RWPE2 (cell line): ENCODE results near the gene IGSF9B.

Experiments
- ATAC-seq: fragments of 200-7000 bp; cut with Tn5 transposase; 3 replicates; pipeline ENCODE4 v1.9.1; 2021; ENCODE audit warnings: low read depth
- DNase-seq: peaks from one replicate; pipeline ENCODE4 v3.0.0-alpha.2; 2020; ENCODE audit warnings: low spot score
- H3K27ac ChIP-seq: fragments of 450-650 bp; 2 replicates; pipeline ENCODE4 v1.5.1; 2017; ENCODE audit warnings: mild to moderate bottlenecking; ENCODE audit not compliant: poor library complexity, severe bottlenecking
- H3K27me3 ChIP-seq: fragments of 250-450 bp; sonication (Bioruptor Pico); 2 replicates; pipeline ENCODE4 v1.5.1; 2021; ENCODE audit warnings: mild to moderate bottlenecking, moderate library complexity; ENCODE audit not compliant: insufficient read depth, poor library complexity, severe bottlenecking
- H3K36me3 ChIP-seq: fragments of 250-450 bp; sonication (Bioruptor Pico); 2 replicates; pipeline ENCODE4 v1.5.1; 2020; ENCODE audit warnings: low read depth, mild to moderate bottlenecking, moderate library complexity
- H3K4me1 ChIP-seq: fragments of 250-450 bp; sonication (Bioruptor Pico); 2 replicates; pipeline ENCODE4 v1.5.1; 2021; ENCODE audit warnings: mild to moderate bottlenecking, moderate library complexity; ENCODE audit not compliant: insufficient read depth, poor library complexity, severe bottlenecking
- H3K4me3 ChIP-seq: fragments of 250-450 bp; sonication (Bioruptor Pico); 2 replicates; pipeline ENCODE4 v1.5.1; 2021; ENCODE audit warnings: mild to moderate bottlenecking, moderate library complexity; ENCODE audit not compliant: severe bottlenecking
- H3K9me3 ChIP-seq: fragments of 250-450 bp; sonication (Bioruptor Pico); 2 replicates; pipeline ENCODE4 v1.5.1; 2021; ENCODE audit warnings: mild to moderate bottlenecking, moderate library complexity; ENCODE audit not compliant: severe bottlenecking
- TF ChIP-seq, protein P1 (sequence below): fragments of 450-650 bp; IDR thresholded peaks from one replicate; pipeline ENCODE4 v1.5.1; 2017; ENCODE audit warnings: mild to moderate bottlenecking, moderate library complexity; ENCODE audit not compliant: poor library complexity, severe bottlenecking

IGSF9B gene

DNA sequence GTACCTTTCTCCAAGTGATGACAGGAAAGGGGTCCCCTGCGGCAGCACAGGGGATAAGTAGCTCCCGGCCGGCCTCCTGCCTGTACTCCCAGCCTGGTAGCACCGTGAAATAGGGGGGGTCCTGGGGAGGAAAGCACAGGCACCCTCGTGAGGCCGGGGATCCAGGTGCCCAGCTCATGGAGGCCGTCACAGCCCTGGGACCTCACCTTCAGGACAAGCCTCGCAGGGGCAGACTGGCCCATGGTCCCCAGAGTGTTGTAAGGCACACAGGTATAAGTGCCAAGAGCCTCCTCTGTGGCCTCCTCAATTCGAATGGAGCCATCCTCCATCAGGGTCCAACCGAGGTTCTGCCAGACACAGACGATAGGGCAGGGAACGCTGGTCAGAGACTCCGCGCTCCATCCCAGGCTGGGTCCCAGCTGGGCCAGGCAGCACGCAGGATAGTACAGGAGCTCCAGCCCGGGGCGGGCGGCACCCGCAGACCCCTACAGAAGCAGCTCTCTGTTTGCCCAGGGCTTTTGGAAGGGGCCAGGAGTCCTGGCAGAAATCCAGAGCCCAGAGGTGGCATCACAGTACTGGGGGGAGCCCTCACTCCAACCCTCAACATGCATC, 25.2 kb downstream of the IGSF9B start:
- peaks cover 10% of the 10 kb centered on the region for H3K4me1 ChIP-seq
- no peak overlapping the region for H3K4me3 ChIP-seq
- H3K27ac ChIP-seq, result no peak overlapping the region
- TF ChIP-seq, protein P1, sequence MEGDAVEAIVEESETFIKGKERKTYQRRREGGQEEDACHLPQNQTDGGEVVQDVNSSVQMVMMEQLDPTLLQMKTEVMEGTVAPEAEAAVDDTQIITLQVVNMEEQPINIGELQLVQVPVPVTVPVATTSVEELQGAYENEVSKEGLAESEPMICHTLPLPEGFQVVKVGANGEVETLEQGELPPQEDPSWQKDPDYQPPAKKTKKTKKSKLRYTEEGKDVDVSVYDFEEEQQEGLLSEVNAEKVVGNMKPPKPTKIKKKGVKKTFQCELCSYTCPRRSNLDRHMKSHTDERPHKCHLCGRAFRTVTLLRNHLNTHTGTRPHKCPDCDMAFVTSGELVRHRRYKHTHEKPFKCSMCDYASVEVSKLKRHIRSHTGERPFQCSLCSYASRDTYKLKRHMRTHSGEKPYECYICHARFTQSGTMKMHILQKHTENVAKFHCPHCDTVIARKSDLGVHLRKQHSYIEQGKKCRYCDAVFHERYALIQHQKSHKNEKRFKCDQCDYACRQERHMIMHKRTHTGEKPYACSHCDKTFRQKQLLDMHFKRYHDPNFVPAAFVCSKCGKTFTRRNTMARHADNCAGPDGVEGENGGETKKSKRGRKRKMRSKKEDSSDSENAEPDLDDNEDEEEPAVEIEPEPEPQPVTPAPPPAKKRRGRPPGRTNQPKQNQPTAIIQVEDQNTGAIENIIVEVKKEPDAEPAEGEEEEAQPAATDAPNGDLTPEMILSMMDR, result no peak
- H3K9me3 ChIP-seq, result no peaks in the 10 kb centered on the region
- H3K36me3 ChIP-seq, result no peaks in the 10 kb centered on the region
- DNase-seq, result peak; percentile 41
- ATAC-seq, result no peak
- H3K27me3 ChIP-seq, result no peaks in the 10 kb centered on the region

DNA sequence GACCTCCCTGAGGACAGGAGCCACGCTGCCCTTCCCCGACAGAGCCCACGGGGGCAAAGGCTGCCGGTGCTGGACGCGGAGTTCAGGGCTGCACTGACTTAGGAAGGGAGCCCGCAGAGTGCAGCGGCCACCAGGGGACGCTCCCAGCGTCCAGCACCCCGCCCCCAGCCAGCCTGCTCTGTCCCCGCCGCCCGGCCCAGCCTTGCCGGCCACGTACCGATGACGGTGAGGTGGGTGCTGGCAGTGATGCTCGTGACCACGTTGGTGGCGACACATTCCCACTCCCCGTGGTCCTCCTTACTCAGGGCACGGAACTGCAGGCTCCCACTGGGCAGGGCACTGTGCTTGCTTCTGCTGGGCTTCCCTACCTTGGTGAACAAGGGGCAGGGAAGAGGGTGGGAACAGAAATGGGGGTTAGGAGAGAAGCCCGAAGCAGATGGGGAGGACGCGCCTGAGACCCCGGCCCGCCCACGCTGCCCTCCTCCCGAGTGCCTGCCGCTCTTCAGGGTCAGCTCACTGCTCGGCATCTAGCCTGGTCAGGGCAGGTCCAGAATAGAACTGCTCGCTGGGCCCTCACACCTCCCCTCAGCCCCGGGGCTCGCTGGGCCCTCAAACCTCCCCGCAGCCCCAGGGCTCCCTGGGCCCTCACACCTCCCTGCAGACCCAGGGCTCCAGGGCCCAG, 25.9 kb downstream of the IGSF9B start:
- Histone ChIP-seq H3K4me1 (peaks cover 10% of the 10 kb centered on the region), H3K9me3 (no peaks in the 10 kb centered on the region), H3K36me3 (no peaks in the 10 kb centered on the region), H3K4me3 (no peak overlapping the region), H3K27me3 (no peaks in the 10 kb centered on the region), H3K27ac (no peak overlapping the region)
- TF ChIP-seq, protein P1, result peak; percentile 36
- ATAC-seq (no peak), DNase-seq (peak; percentile 39)

DNA sequence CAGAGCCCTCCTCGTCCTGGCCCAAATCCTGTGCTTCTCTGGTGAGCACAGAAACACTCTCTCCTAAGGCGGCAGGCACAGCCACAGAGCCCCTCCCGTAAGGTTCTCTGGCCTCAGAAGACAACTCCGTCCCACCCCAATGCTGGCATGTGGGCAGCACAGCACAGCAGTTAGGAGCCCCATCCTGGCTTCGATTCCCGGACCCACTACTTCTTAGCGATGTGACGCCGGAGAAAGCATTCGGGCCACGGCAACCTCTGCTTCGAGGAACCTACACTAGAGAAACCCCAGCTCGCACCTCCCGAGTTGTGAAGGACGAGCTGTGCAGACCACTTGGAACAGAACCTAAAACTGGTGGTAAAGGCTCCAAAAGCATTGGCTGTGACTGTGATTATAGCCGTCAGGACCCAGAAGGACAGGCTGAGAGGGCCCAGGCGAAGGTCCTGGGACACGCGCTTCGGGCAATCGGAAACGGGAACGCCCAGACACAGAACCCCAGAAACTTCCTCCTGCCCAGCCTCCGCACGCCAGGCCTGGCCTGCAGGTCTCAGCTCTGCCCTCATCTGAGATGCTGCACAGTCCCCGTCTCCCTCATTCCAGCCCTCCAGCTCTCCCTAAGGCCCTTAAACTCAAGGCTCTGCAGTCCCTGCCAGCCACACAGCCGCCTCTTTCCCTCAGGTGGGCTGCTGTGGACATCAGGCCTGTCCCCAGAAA, 26.6 kb downstream of the IGSF9B start:
- Histone ChIP-seq H3K27me3 (no peaks in the 10 kb centered on the region), H3K4me3 (no peak overlapping the region), H3K9me3 (no peaks in the 10 kb centered on the region), H3K4me1 (peaks cover 10% of the 10 kb centered on the region), H3K36me3 (no peaks in the 10 kb centered on the region), H3K27ac (no peak overlapping the region)
- TF ChIP-seq, protein P1, result no peak
- ATAC-seq (no peak), DNase-seq (peak; percentile 38)

DNA sequence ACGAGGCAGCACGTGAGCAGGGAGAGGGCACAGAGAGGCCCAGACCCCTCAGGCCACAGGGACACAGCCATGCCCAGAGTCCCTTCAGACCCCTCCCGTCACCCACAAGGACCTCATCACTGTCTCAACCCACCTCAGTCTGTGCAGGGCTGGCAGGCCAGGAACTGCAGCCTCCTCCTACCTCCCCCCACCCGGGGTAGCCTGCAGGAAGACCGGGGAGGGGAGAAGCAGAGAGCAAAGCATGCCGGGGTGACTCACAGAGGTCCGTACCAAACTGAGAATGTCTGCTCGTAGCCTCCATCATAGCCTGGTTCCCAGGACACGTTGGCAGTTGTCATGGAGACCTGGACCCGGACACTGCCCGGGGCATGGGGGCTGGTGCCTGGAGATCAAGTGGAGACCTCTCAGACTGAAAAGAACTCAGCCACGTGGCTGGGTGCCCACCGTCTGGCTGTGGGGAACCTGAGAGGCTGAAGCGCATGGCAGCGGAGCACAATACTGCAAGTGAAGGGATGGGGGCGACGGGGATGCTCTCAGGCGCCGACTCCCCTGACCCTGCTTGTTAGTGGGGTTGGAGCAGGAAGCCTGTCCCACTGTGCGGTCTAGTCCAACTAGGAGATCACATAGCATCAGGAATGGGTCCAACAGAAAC, 27.2 kb downstream of the IGSF9B start:
- no peaks in the 10 kb centered on the region for H3K9me3 ChIP-seq
- no peak overlapping the region for H3K4me3 ChIP-seq
- H3K4me1 ChIP-seq, result peaks cover 8% of the 10 kb centered on the region
- H3K27me3 ChIP-seq, result no peaks in the 10 kb centered on the region
- no peak overlapping the region for H3K27ac ChIP-seq
- DNase-seq (peak; percentile 61), ATAC-seq (no peak)
- no peaks in the 10 kb centered on the region for H3K36me3 ChIP-seq
- TF ChIP-seq, protein P1, result no peak
